CMK (cell line): ENCODE data around the gene MACROH2A1.

Experiments
- DNase-seq: peaks from one replicate; pipeline ENCODE4 v3.0.0-alpha.2; 2010; ENCODE audit warnings: low read depth

MACROH2A1 gene

DNA sequence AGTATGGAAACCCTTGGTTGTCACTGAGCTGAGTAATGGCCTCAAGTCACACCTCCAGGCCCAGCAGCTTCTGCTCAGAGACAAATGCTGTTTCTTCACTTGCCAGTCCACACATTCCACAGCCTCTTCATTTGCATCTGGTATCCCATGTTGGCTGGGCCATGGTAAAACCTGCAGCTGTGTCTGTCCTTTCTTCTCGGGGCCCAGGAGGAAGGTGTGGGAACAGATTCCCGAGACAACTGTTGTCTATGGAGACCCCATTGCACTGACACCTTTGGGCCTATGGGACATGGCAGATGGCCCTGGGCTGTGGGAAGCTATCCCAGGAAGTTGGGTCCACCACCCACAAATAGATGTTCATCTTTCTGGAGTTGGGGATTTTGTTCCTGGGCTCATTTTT, 85.1 kb downstream of the MACROH2A1 start:
- DNase-seq: no peak

DNA sequence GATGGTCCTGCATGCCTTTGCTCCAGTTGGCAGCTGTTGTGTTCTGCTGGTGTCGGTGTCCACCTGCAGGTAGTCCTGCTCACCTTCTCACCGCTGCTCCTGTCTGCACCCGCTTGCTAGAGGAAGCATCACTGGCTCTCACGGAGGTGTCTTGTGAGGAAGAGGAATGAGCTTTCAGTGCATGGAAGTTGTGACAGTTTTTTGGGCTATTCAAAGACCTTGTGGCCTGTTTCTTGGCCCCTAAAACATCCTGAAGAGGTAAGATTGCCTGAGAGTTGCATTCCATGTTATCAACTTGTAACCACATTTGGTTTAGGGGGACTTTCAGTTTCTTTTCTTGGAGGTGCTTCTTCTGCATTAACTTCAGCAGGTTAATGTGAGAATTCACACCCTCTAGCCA, 85.6 kb downstream of the MACROH2A1 start:
- no peak for DNase-seq

DNA sequence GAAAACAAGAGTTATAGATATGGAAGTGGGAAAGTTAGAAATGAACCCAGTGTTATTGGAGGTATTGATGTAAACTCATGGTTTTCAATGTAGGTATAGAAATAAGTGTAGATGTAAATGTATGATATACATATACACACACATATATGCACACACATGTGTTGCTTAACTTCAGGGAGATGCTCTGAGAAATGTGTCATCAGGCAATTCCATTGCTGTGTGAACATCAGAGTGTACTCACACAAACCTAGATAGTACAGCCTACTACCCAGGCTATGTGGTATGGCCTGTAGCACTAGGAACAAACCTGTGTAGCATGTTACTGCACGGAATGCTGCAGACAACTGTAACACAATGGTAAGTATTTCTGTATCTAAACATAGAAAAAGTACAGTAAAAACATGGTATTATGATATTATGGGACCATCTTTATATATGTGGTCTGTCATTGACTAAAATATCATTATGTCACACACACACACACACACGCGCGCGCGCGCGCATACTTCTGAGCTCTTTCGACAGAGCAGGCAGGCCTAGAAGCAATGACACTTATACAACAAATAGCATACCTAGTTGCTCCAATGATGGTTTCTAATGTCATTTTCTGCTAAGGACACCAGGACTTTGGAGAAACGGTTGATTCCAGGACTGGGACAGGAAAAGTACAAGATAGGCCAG, 86.6 kb downstream of the MACROH2A1 start:
- no peak for DNase-seq

DNA sequence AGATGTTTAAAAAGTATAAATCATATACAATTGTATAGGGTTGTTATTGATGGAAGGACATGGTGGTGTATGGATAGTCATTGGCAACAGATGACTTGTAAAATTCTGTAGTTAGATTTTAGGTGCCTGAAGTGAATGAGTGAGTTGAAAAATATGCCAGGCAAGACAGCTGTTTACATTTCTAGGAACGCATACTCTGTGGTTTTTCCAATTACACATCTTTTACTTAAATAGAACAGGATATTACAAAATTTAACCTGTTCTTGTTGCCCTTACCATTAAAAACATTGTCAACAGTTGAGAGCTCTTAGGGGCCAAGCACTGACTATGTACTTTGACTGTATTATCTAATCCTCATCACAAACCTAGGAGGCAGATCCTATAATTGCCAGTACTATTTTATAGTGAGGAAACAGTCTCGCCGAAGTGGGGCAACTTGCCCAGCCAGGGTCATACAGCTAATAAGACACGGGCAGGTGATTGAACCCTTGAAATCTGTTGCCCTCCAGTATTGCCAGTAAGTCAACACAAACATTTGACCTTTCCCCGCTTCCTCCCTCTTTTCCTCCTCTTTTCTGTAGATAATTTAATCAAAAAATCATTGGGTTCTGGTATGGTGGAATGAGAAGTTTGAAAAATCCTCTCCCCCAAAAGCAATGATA, 88.6 kb downstream of the MACROH2A1 start:
- DNase-seq: no peak

DNA sequence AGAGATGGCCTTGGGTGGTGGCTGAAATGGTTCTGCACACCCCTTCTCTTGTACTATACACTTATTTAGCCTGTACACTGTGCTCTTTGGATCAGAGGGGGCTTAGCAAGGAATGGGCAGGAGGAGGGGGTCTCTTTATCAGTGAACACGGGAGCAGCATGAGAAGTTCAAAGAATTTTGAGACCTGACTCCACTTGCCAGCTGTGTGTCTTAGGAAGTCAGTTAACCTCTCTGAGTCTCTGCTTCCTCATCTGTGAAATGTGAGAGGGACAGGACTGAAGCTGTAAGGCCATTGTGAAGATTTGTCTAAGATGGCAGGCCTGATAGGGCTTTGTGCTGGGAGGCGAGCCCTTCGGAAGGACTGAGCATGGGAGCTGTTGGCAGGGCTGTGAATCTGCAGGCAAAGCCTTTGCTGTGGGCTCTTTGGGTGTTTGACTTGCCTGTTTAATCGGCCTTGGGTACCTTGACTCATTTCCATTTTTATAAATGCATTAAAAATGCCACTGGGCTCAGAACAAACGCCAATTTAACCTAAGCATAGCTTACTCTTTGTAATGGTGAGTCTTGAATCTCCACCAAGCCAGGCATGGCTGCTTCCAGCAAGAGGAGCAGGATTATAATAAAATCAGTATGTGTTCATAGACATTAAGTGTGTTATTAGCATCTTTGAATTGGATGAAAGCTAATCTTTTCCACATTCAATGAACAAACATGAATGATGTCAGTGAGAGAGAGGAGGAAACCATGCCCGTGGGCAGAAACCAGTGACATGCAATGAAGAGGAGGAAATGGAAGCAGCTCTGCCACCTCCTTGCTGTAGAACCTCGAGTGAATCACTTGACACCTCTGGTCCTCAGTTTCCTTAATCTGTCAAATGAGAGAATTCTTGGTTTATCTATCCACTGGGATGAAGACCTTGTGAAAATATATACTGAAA, 89.4 kb downstream of the MACROH2A1 start:
- no peak for DNase-seq

DNA sequence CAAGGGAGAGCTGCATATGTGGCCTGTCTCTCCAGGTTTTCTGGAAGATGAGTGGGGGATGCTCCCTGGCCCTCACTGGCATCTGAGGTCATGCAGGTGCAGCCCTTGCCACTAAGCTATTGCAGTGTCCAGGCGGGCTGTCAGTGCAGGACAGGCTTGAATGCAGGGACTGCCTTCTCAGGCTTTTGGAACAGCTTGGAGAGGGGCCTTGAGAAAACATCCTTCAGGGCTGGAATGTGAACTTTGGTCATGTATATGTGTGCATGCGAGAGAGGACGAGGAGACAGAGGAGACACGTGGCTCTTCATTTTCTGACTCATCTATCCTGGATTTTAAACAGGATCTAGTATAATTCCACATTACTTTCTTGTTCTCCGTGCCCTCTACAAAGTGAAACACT, 90.3 kb downstream of the MACROH2A1 start:
- no peak for DNase-seq

DNA sequence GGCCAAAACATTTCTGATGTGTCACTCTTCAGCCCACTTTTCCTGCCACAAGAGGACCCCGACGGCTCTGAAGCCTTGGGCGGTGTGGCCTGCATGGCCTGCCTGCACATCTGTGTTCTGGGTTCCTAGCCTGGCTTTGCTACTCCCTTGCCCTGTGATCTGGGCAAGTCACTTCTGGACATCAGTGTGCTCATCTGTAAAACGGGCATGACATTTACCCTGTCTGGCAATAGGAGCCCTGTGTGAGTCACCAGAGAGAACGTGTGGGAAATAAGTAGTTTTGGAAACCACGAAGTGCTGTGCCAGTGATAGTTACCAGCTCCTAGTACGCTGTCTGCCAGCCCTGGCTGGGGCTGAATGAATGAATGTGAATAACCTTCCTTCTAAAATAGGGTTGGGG, 90.8 kb downstream of the MACROH2A1 start:
- no peak for DNase-seq

DNA sequence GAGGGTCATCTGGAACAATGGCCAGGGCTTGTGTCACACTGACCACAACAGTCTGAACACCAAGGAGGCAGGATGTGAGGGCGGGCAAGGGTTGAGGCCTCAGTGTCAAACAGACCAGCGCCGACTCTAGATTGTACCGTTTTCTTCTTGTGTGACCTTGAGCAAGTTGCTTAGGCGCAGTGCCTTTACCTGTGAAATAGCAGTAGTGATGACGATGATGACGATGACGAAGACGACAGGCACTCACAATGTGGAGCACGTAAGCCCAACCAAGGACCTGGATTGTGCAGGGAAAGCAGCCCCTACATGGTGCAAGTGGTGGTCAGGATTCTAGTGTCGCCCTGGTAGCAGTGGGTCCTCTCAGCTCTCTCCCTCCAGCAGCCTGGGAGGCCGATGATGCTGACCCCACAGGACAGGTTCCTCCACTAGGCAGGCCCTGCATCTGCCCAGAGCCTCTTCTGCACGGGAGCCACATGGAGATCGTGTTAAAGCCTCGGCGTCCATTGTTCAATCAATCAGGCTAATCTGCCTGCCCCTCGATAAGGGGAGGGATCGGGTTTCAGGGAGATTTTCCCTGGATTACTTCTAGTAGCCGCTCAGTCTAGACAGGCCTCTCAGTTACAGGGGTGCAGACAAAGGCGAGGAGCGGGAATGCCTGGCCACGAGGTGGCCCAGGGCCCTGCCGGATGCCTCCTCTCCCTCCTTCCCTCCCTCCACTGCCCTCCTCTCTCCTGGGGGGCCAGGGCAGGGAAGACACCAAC, 91.7 kb downstream of the MACROH2A1 start:
- DNase-seq: no peak

DNA sequence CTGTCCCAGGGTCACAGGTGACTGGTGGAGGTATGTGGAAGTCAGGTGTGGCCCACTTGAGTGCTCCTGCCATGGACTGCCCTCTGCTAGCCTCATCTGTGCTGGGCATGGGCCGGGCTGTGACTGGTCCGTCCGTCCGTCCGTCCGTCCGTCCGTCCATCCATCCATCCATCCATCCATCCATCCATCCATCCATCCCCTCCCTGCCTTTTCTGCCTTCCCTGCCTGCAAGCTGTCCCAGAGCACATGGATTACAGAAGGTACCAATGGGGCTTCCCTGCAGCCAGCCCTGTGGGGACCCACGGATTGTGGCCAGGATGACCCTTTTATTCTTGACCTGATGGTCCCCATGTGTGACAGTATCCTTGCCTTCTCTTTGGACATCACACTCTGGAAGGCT, 92.5 kb downstream of the MACROH2A1 start:
- no peak for DNase-seq

DNA sequence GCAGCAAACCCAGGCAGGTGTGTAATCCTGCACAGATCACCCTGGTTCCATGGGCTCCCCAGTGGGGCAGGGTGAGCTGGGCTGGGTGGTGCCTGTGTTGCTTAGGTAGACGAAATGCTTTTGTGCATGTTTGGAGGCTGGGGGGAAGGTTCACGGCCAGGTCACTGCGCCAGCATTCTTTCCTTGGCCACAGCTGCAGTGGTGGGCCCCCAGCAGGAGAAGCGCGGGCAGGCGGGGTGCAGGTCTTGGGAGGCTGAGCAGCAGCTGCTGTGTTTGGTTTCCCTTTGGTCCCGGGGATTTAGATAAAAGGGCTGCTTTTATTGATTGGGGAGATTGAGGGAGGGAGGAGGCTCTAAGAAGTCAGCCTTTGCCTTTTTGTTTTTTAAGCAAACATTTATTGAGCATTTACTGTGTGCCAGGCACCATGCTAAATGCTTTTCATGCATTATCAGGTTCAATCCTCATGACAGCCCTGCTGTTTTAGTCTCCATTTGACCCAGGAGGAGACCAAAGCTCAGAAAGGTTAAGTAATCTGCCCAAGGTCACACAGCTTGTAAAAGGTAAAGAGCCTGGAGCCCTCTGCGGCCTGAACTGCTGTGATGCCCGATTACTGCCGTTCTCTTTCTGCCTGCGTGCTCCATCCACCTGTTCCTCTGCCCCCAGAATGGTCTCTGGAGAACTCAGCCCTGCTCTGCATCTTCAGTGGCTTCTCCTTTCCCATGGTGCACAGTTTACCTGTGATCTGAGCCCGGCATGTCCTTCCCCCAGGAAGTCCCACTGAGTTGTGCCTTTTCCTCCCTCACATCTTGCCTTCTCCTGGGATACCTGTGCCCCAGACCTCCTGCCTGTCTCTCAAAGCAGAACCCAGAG, 94.4 kb downstream of the MACROH2A1 start:
- no peak for DNase-seq

DNA sequence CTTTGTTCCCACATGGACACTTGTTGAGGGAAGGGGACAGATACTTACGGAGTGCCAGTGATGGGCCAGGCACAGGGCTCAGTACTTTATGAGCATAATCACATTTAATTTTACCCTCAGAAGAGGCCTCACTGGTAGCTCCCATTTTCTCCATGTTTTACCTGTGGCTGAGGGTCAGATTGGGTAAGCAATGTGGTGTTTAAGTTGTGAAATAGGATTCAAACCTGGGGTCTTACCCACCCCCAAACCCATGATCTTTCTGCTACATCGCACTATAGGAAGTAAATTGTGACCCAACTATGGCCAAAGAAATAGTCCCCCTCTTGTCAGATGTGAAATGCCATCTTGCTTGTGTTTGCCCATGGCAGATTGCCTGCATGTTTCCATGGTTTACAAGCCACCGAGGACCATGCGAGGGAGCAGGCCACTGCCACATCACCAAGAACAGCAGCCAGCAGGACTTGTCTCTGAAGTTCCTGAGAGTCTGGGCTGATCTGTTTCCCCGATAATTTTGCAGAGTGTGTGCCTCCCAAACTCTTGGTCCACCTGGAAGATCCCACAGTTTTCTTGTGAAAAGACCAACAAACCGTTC, 95.4 kb downstream of the MACROH2A1 start:
- DNase-seq: no peak

DNA sequence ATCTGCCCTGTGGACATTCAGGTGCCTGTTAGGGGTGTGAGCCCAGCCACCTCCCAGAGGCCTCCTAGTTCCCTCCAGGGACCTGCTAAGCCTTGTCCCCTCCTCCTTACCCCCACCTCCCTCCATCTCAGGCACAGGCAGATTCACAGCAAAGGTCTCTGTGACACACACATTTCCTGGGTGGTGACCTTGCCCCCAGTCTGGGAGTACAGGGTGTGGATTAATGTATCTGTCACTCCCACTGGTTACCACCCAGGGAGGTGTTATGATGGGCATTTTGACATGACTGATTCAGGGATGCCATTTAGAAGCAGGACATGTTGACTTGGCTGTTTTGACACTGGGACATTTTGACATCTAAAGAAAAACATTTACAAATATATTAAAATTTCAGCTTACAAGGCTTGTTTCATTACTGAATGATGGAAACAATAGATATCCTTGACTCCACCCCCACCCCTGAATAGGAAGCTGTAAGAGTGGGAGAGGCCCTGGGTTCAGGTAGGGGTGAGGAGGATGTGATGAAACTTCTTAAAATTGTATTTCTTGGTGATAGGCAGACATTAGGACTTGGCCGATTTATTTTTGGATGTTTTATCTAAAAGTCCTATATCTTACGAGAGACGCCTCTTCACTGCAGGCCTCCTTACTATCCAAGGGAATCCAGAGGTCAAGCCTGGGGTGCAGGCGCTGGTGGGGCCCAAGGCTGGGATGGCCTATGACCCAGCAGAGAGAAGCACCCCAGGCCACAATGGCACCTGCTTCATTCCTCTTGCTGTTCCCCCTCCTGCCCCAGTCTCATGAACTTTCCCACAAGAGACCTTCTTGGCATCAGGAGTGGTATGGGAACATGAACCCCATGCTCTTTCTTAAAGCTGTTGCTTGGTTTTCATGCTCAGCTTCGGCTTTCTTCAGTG, 101.9 kb downstream of the MACROH2A1 start:
- no peak for DNase-seq

DNA sequence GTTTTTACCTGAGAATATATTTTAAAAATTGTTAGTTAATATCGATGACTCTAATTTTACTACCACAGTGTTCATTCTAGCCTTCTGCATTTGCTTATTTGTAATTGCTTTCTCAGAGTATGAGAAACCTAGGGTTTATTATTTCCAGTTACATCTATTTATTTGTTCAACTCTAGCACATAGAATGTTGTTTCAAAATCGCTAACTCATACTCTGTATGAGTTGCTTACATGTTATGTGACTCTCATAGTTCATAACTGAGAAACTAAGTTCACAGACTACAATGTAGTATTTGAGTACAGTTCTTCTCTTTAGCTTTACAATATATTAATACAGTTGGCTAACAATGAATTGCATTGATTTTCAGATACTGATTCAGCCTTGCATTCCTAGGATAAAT, 103.2 kb downstream of the MACROH2A1 start:
- no peak for DNase-seq

DNA sequence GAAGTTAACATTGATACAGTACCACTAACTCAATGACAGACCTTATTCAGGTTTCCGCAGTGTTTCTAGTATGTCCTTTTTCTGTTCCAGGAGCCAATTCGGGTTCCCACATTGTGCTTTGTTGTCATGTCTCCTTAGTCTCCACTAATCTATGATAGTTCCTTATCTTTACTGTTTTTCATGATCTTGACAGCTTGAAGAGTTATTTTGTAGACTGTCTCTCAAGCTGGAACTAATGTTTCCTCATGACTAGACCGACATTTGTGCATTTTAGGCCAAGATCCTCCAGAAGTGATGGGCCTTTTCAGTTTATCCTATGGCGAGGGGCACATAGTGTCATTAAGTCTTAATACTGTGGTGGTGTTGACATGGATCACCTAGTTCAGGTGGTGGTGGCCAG, 104.2 kb downstream of the MACROH2A1 start:
- DNase-seq: no peak

DNA sequence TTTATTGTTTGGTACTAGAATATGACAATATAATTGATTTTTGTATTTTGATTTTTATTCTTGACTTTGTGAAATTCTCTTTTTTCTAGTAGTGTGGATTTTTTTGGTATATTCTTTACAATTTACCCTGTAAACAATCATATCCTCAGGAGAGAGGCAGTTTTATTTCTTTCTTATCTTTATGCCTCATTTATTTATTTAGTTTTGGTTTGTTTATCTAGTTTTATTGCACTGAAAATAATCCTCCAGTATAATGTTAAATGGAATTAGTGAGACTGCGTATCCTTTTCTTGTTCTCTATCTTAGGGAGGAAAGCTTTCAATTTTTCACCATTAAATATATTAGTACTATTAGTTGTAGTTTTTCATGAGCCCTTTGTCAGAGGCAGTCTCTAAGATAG, 109.4 kb downstream of the MACROH2A1 start:
- no peak for DNase-seq

DNA sequence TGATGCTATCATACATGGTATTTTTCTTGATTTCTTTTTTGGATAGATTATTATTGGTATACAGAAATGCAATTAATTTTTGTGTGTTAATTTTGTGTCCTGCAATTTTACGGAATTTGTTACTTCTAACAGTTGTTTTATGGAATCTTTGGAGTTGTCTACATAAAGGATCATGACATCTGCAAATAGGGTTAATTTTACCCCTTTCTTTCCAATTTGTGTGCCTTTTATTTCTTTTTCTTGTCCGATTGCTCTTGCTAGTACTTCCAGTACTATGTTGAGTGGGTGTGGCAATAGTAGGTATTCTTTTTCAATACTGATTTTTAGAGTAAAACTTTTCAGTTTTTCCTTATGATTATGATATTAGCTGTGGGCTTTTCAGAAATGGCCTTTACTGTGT, 111.5 kb downstream of the MACROH2A1 start:
- DNase-seq: no peak
